Measurements from ENCODE around the gene AGAP1.

DNA sequence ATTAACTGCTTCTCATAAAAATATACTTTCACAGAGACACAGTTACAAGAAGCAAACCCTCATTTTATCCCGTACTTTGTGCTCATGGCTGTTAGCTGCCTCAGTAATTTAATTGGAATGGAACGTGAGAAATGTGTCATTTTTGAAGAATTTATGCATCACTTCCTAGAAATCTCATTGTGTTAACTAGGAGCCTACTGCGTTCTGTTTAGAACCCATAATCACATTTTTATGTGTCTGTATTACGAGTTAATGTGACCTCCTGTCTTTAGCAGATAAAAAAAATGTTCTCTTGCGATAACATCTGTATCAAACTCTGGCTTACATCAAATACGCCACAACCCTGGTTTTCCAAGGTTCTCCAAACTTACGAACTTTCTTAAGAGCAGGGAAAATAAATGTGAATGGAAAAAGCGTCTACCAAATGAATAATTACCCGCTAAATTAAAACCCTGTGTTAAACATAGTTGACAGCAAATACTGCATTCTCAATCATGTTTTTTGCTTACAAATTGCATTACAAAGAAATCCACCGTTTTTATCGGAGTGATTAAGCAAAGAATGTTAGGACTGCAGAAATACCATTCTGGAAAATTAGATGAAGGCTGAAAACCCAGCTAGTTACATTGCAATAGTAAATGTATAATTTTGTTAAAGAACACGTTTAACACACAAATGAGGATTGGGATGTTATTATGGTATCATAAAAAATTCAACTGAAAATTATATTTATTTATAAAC lies 686.4 kb downstream of the AGAP1 start:
- TF ChIP-seq POLR2A (IDR thresholded peaks at IDR 0.05), result no peak
- no peak for TF ChIP-seq CTCF (IDR thresholded peaks at IDR 0.05)
- TF ChIP-seq EP300 (IDR thresholded peaks at IDR 0.05), result no peak
